ENCODE results near the gene STAT4. TPM values are rescaled to one million over a fixed set of nuclear protein-coding genes. Genes with fewer than 3 reads are reported as not detected.

The STAT4 gene
- total and polyA plus RNA-seq, 4 donors = 2.5 to 11.5 (median 5.6) TPM

GRCh38 chr2:191065785-191066184 lies 85.0 kb downstream of the STAT4 start:
- ATAC-seq (ENCODE audit: insufficient read depth, low FRiP score) (no peak), DNase-seq (peak in 1 of 3 donors; percentile 45)
- TF ChIP-seq CTCF (IDR thresholded peaks at IDR 0.05; ENCODE audit: control extremely low read depth, extremely low read depth) = no peak
- no peak overlapping the region for H3K4me3 ChIP-seq
- no peak overlapping the region for H3K27ac ChIP-seq (ENCODE audit: low read depth in 1 of 2, low read length in 1 of 2)
- no peaks in the 10 kb centered on the region for H3K27me3 ChIP-seq (ENCODE audit: control insufficient read depth in 3 of 3, insufficient read depth in 3 of 3, low read length in 2 of 3)
- no peaks in the 10 kb centered on the region for H3K4me1 ChIP-seq (ENCODE audit: control insufficient read depth in 5 of 5, insufficient read depth in 5 of 5, low read length in 5 of 5)
- no peak overlapping the region for H3K9ac ChIP-seq (ENCODE audit: insufficient read depth in 1 of 2, low read length in 2 of 2)
- peaks cover 0 to 1% (median 0%) of the 10 kb centered on the region in 4 donors for H3K36me3 ChIP-seq (ENCODE audit: control insufficient read depth in 4 of 4, insufficient read depth in 4 of 4, low read length in 4 of 4)
- H3K9me3 ChIP-seq (ENCODE audit: control insufficient read depth in 4 of 4, insufficient read depth in 3 of 4, low read length in 3 of 4) = no peaks in the 10 kb centered on the region
- 21 to 46% methylated on average over 2 of the region's 2 CpGs for WGBS, 2 donors

GRCh38 chr2:191064590-191064989 lies 86.2 kb downstream of the STAT4 start:
- H3K36me3 ChIP-seq (ENCODE audit: control insufficient read depth in 4 of 4, insufficient read depth in 4 of 4, low read length in 4 of 4) = peaks cover 0 to 1% (median 0%) of the 10 kb centered on the region in 4 donors
- H3K4me1 ChIP-seq (ENCODE audit: control insufficient read depth in 5 of 5, insufficient read depth in 5 of 5, low read length in 5 of 5) = no peaks in the 10 kb centered on the region
- H3K27me3 ChIP-seq (ENCODE audit: control insufficient read depth in 3 of 3, insufficient read depth in 3 of 3, low read length in 2 of 3) = no peaks in the 10 kb centered on the region
- TF ChIP-seq CTCF (IDR thresholded peaks at IDR 0.05; ENCODE audit: control extremely low read depth, extremely low read depth) = no peak
- H3K9ac ChIP-seq (ENCODE audit: insufficient read depth in 1 of 2, low read length in 2 of 2) = no peak overlapping the region
- DNase-seq = no peak
- no peak for ATAC-seq (ENCODE audit: insufficient read depth, low FRiP score)
- no peak overlapping the region for H3K4me3 ChIP-seq
- no peaks in the 10 kb centered on the region for H3K9me3 ChIP-seq (ENCODE audit: control insufficient read depth in 4 of 4, insufficient read depth in 3 of 4, low read length in 3 of 4)
- 28 to 65% methylated on average over 9 of the region's 9 CpGs for WGBS, 2 donors
- no peak overlapping the region for H3K27ac ChIP-seq (ENCODE audit: low read depth in 1 of 2, low read length in 1 of 2)

- H3K27ac ChIP-seq (ENCODE audit: low read depth in 1 of 2, low read length in 1 of 2) = no peak overlapping the region
- 87 to 95% methylated on average over 1 of the region's 1 CpG for WGBS, 2 donors
- H3K4me1 ChIP-seq (ENCODE audit: control insufficient read depth in 5 of 5, insufficient read depth in 5 of 5, low read length in 5 of 5) = no peaks in the 10 kb centered on the region
- DNase-seq (no peak), ATAC-seq (ENCODE audit: insufficient read depth, low FRiP score) (no peak)
- peaks cover 0 to 1% (median 0%) of the 10 kb centered on the region in 4 donors for H3K36me3 ChIP-seq (ENCODE audit: control insufficient read depth in 4 of 4, insufficient read depth in 4 of 4, low read length in 4 of 4)
- H3K9ac ChIP-seq (ENCODE audit: insufficient read depth in 1 of 2, low read length in 2 of 2) = no peak overlapping the region
- no peaks in the 10 kb centered on the region for H3K9me3 ChIP-seq (ENCODE audit: control insufficient read depth in 4 of 4, insufficient read depth in 3 of 4, low read length in 3 of 4)
- H3K4me3 ChIP-seq = no peak overlapping the region
- H3K27me3 ChIP-seq (ENCODE audit: control insufficient read depth in 3 of 3, insufficient read depth in 3 of 3, low read length in 2 of 3) = no peaks in the 10 kb centered on the region
- TF ChIP-seq CTCF (IDR thresholded peaks at IDR 0.05; ENCODE audit: control extremely low read depth, extremely low read depth) = no peak
Measured at GRCh38 chr2:191063584-191063983, 87.2 kb downstream of the STAT4 start.

GRCh38 chr2:191061381-191061980 lies 89.3 kb downstream of the STAT4 start:
- H3K36me3 ChIP-seq (ENCODE audit: control insufficient read depth in 4 of 4, insufficient read depth in 4 of 4, low read length in 4 of 4) = peaks cover 0 to 1% (median 0%) of the 10 kb centered on the region in 4 donors
- TF ChIP-seq CTCF (IDR thresholded peaks at IDR 0.05; ENCODE audit: control extremely low read depth, extremely low read depth) = no peak
- no peak overlapping the region for H3K9ac ChIP-seq (ENCODE audit: insufficient read depth in 1 of 2, low read length in 2 of 2)
- H3K4me3 ChIP-seq = no peak overlapping the region
- no peaks in the 10 kb centered on the region for H3K4me1 ChIP-seq (ENCODE audit: control insufficient read depth in 5 of 5, insufficient read depth in 5 of 5, low read length in 5 of 5)
- ATAC-seq (ENCODE audit: insufficient read depth, low FRiP score) = no peak
- no peak overlapping the region for H3K27ac ChIP-seq (ENCODE audit: low read depth in 1 of 2, low read length in 1 of 2)
- no peaks in the 10 kb centered on the region for H3K27me3 ChIP-seq (ENCODE audit: control insufficient read depth in 3 of 3, insufficient read depth in 3 of 3, low read length in 2 of 3)
- H3K9me3 ChIP-seq (ENCODE audit: control insufficient read depth in 4 of 4, insufficient read depth in 3 of 4, low read length in 3 of 4) = no peaks in the 10 kb centered on the region
- 80 to 85% methylated on average over 4 of the region's 4 CpGs for WGBS, 2 donors
- no peak for DNase-seq
